ENCODE measurements around the gene CFAP77.

CFAP77 gene

DNA sequence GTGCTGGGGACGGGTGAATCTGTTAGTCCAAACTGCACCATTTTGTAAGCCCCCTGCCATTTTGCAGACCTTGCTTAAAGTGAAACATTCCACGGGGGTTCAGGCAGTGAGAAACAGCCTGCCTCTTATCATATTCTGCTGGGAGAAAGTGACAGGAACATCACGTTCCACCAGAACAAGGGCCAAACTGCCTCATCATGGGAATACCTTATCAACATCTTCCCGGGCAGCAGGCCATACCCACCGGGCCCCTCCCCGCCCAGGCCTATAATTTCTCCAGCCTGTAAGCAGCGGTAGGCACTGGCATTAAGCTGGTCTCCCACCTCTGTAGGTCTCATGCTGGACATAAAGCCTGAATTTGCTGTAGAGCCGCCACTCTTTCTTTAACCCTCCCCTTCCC lies 1.5 kb upstream of the CFAP77 start:
- Histone ChIP-seq H3K9ac (ENCODE audit: low read length) (no peak overlapping the region), H2BK15ac (replicated peaks; ENCODE audit: low read depth) (no peak overlapping the region), H3K36me3 (ENCODE audit: control insufficient read depth, insufficient read depth, low read length) (no peaks in the 10 kb centered on the region), H3K27me3 (ENCODE audit: insufficient read depth, low read length, poor library complexity) (no peaks in the 10 kb centered on the region), H3K4me3 (ENCODE audit: low read length) (no peak overlapping the region), H3K4me1 (ENCODE audit: control insufficient read depth, low read depth, low read length) (peaks cover 12% of the 10 kb centered on the region), H4K8ac (ENCODE audit: low read depth, low read length) (no peak overlapping the region), H4K5ac (ENCODE audit: low read length) (no peak overlapping the region), H3K23ac (ENCODE audit: low read length) (no peak overlapping the region), H2BK5ac (ENCODE audit: low read length) (no peak overlapping the region), H3K79me1 (ENCODE audit: low read length) (peaks cover 8% of the 10 kb centered on the region), H3K4ac (ENCODE audit: low read depth, low read length) (no peak overlapping the region), H2BK120ac (ENCODE audit: low read depth, low read length) (no peak overlapping the region), H3K27ac (ENCODE audit: low read depth, low read length) (no peak overlapping the region), H3K4me2 (ENCODE audit: low read length) (no peak overlapping the region), H3K56ac (ENCODE audit: low read length) (no peak overlapping the region), H2AK5ac (ENCODE audit: low read length) (no peak overlapping the region), H3K18ac (ENCODE audit: low read length) (no peak overlapping the region), H3K79me2 (ENCODE audit: control insufficient read depth, insufficient read depth, low read length) (peaks cover 15% of the 10 kb centered on the region)
- no CpG with 5 or more reads among the region's 8 CpGs for WGBS (ENCODE audit: extremely low coverage, insufficient coverage, low lambda C conversion rate)
- DNase-seq = no peak

DNA sequence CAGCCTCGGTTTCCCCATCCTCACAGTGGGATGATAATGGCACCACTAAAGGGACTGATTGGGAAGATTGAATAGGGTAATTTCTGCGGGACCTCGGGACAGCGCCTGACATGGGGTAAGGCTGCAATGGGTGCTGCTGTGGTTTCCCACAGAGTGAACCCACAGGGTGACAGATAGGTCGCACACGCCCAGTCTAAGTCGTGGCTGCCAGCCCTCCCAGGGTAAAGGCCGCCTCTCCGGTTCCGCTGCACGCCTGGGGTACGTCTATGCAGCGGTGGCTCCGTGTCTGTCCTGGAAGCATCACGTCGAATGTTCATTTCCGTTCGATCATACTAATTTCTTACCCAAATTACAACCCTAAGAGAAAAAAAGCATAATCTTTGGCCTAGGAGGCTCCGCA lies 631 bp downstream of the CFAP77 start:
- peaks cover 3% of the 10 kb centered on the region for H3K79me1 ChIP-seq (ENCODE audit: low read length)
- no peak overlapping the region for H4K8ac ChIP-seq (ENCODE audit: low read depth, low read length)
- H4K5ac ChIP-seq (ENCODE audit: low read length) = no peak overlapping the region
- no peak overlapping the region for H3K18ac ChIP-seq (ENCODE audit: low read length)
- H3K4me2 ChIP-seq (ENCODE audit: low read length) = peak overlapping the region; percentile 73
- peak overlapping the region; percentile 47 for H3K56ac ChIP-seq (ENCODE audit: low read length)
- H3K27me3 ChIP-seq (ENCODE audit: insufficient read depth, low read length, poor library complexity) = no peaks in the 10 kb centered on the region
- no peaks in the 10 kb centered on the region for H3K36me3 ChIP-seq (ENCODE audit: control insufficient read depth, insufficient read depth, low read length)
- DNase-seq = no peak
- H3K79me2 ChIP-seq (ENCODE audit: control insufficient read depth, insufficient read depth, low read length) = peaks cover 5% of the 10 kb centered on the region
- WGBS (ENCODE audit: extremely low coverage, insufficient coverage, low lambda C conversion rate) = no CpG with 5 or more reads among the region's 19 CpGs
- peak overlapping the region; percentile 20 for H3K9ac ChIP-seq (ENCODE audit: low read length)
- H2BK5ac ChIP-seq (ENCODE audit: low read length) = no peak overlapping the region
- peaks cover 10% of the 10 kb centered on the region for H3K4me1 ChIP-seq (ENCODE audit: control insufficient read depth, low read depth, low read length)
- no peak overlapping the region for H2BK15ac ChIP-seq (replicated peaks; ENCODE audit: low read depth)
- H3K4me3 ChIP-seq (ENCODE audit: low read length) = no peak overlapping the region
- no peak overlapping the region for H3K23ac ChIP-seq (ENCODE audit: low read length)
- no peak overlapping the region for H3K27ac ChIP-seq (ENCODE audit: low read depth, low read length)
- H2AK5ac ChIP-seq (ENCODE audit: low read length) = no peak overlapping the region
- H2BK120ac ChIP-seq (ENCODE audit: low read depth, low read length) = no peak overlapping the region
- H3K4ac ChIP-seq (ENCODE audit: low read depth, low read length) = no peak overlapping the region

DNA sequence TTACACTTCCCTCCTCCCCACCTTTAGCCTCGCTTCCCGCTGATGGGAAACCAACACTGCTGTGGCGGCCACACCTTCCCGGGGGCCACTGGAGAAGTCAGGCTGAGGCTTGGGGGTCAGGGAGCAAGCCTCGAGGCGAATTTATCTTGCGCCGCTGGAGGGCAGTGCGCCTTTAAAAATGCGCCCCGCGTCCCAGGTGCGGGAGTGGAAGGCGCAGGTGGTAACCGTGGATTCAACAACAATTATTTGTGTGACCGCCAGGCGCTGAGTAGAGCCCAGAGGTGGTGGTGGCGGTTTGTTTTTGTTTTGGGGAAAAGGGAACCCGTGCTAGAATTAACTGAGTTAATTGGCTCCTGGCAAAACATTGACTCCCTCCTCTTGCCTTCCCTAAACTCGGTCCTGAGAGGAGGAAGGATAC lies 1.1 kb downstream of the CFAP77 start:
- no peak overlapping the region for H3K9ac ChIP-seq (ENCODE audit: low read length)
- DNase-seq = peak; percentile 88
- H3K79me2 ChIP-seq (ENCODE audit: control insufficient read depth, insufficient read depth, low read length) = peaks cover under 1% of the 10 kb centered on the region
- no peaks in the 10 kb centered on the region for H3K36me3 ChIP-seq (ENCODE audit: control insufficient read depth, insufficient read depth, low read length)
- H4K8ac ChIP-seq (ENCODE audit: low read depth, low read length) = no peak overlapping the region
- no peak overlapping the region for H2BK15ac ChIP-seq (replicated peaks; ENCODE audit: low read depth)
- no peaks in the 10 kb centered on the region for H3K27me3 ChIP-seq (ENCODE audit: insufficient read depth, low read length, poor library complexity)
- no peak overlapping the region for H4K5ac ChIP-seq (ENCODE audit: low read length)
- H2BK5ac ChIP-seq (ENCODE audit: low read length) = no peak overlapping the region
- H3K56ac ChIP-seq (ENCODE audit: low read length) = no peak overlapping the region
- H3K4me2 ChIP-seq (ENCODE audit: low read length) = peak overlapping the region; percentile 73
- peaks cover 8% of the 10 kb centered on the region for H3K4me1 ChIP-seq (ENCODE audit: control insufficient read depth, low read depth, low read length)
- no peak overlapping the region for H3K18ac ChIP-seq (ENCODE audit: low read length)
- no peak overlapping the region for H3K4ac ChIP-seq (ENCODE audit: low read depth, low read length)
- H2AK5ac ChIP-seq (ENCODE audit: low read length) = no peak overlapping the region
- no CpG with 5 or more reads among the region's 20 CpGs for WGBS (ENCODE audit: extremely low coverage, insufficient coverage, low lambda C conversion rate)
- no peak overlapping the region for H3K23ac ChIP-seq (ENCODE audit: low read length)
- no peak overlapping the region for H2BK120ac ChIP-seq (ENCODE audit: low read depth, low read length)
- H3K27ac ChIP-seq (ENCODE audit: low read depth, low read length) = no peak overlapping the region
- no peaks in the 10 kb centered on the region for H3K79me1 ChIP-seq (ENCODE audit: low read length)
- H3K4me3 ChIP-seq (ENCODE audit: low read length) = no peak overlapping the region

DNA sequence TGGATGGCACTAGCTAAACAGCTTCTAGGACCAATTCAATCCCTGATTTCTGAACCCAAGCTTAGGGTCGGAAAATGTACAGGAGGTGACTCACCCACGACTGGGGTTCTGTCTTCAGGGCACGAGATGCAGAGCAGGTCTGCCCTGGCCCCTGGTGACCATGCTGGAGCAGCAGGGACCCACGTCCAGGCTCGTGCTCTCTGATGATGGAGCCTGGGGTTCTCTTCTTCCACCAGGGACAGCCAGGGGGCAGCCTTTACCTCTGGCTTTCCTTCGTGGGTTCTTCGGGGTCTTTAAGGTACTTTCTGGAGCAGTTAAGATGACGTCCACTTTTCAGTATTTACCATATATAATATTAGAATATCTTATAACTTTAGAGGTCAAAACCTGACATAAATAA lies 2.1 kb downstream of the CFAP77 start:
- no peak overlapping the region for H3K56ac ChIP-seq (ENCODE audit: low read length)
- DNase-seq = peak; percentile 69
- H3K4me2 ChIP-seq (ENCODE audit: low read length) = no peak overlapping the region
- H2BK5ac ChIP-seq (ENCODE audit: low read length) = no peak overlapping the region
- H2AK5ac ChIP-seq (ENCODE audit: low read length) = no peak overlapping the region
- no peak overlapping the region for H3K18ac ChIP-seq (ENCODE audit: low read length)
- no peak overlapping the region for H3K27ac ChIP-seq (ENCODE audit: low read depth, low read length)
- H3K27me3 ChIP-seq (ENCODE audit: insufficient read depth, low read length, poor library complexity) = no peaks in the 10 kb centered on the region
- no peak overlapping the region for H4K5ac ChIP-seq (ENCODE audit: low read length)
- no peak overlapping the region for H2BK120ac ChIP-seq (ENCODE audit: low read depth, low read length)
- H3K4ac ChIP-seq (ENCODE audit: low read depth, low read length) = no peak overlapping the region
- H3K36me3 ChIP-seq (ENCODE audit: control insufficient read depth, insufficient read depth, low read length) = no peaks in the 10 kb centered on the region
- H3K4me3 ChIP-seq (ENCODE audit: low read length) = no peak overlapping the region
- H3K79me2 ChIP-seq (ENCODE audit: control insufficient read depth, insufficient read depth, low read length) = no peaks in the 10 kb centered on the region
- H3K79me1 ChIP-seq (ENCODE audit: low read length) = no peaks in the 10 kb centered on the region
- no peak overlapping the region for H2BK15ac ChIP-seq (replicated peaks; ENCODE audit: low read depth)
- H4K8ac ChIP-seq (ENCODE audit: low read depth, low read length) = no peak overlapping the region
- H3K9ac ChIP-seq (ENCODE audit: low read length) = no peak overlapping the region
- no peak overlapping the region for H3K23ac ChIP-seq (ENCODE audit: low read length)
- WGBS (ENCODE audit: extremely low coverage, insufficient coverage, low lambda C conversion rate) = no CpG with 5 or more reads among the region's 8 CpGs
- peaks cover 5% of the 10 kb centered on the region for H3K4me1 ChIP-seq (ENCODE audit: control insufficient read depth, low read depth, low read length)

DNA sequence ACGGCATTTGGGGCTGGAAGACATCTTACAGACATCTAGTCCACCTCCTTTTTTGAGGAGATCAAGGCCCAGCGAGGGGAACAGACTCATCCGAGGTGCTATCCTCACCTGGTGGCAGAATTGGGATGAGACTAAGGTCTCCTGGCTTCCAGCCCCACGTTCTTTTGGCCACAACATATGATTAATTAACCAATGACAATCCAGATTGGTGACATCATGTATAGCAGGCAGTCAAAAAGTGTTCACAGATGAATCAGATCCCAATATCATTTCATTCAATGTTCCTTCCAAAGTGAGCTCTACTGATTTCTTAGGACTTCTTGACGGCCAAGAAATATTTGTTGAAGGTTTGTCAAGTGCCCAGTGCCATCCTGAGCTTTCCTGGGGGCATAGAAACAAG lies 3.9 kb downstream of the CFAP77 start:
- Histone ChIP-seq H3K27ac (ENCODE audit: low read depth, low read length) (no peak overlapping the region), H2BK15ac (replicated peaks; ENCODE audit: low read depth) (no peak overlapping the region), H3K9ac (ENCODE audit: low read length) (no peak overlapping the region), H2BK120ac (ENCODE audit: low read depth, low read length) (no peak overlapping the region), H3K36me3 (ENCODE audit: control insufficient read depth, insufficient read depth, low read length) (no peaks in the 10 kb centered on the region), H3K27me3 (ENCODE audit: insufficient read depth, low read length, poor library complexity) (no peaks in the 10 kb centered on the region), H3K4me1 (ENCODE audit: control insufficient read depth, low read depth, low read length) (no peaks in the 10 kb centered on the region), H2AK5ac (ENCODE audit: low read length) (no peak overlapping the region), H3K79me2 (ENCODE audit: control insufficient read depth, insufficient read depth, low read length) (no peaks in the 10 kb centered on the region), H2BK5ac (ENCODE audit: low read length) (no peak overlapping the region), H3K56ac (ENCODE audit: low read length) (no peak overlapping the region), H4K8ac (ENCODE audit: low read depth, low read length) (no peak overlapping the region), H4K5ac (ENCODE audit: low read length) (no peak overlapping the region), H3K4me3 (ENCODE audit: low read length) (no peak overlapping the region), H3K79me1 (ENCODE audit: low read length) (no peaks in the 10 kb centered on the region), H3K23ac (ENCODE audit: low read length) (no peak overlapping the region), H3K4ac (ENCODE audit: low read depth, low read length) (no peak overlapping the region), H3K4me2 (ENCODE audit: low read length) (no peak overlapping the region), H3K18ac (ENCODE audit: low read length) (no peak overlapping the region)
- DNase-seq = no peak
- no CpG with 5 or more reads among the region's 5 CpGs for WGBS (ENCODE audit: extremely low coverage, insufficient coverage, low lambda C conversion rate)

DNA sequence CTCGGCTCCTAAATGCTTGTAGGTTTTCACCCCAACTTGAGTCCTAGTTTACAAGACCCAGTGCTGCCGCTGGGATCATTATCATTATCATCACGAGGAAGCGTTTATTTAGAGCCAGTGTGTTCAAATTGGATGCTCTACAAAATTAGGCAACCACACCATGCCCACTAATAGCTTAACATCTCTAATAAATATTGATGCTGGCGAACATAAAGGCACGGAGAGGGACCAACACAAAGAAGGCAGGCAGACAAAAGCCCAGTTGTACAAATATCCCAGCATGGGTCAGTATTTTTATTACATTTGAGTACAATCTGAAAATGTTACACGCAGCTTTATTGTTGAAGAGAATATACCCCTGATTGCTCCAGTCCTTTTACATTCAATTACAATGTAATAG lies 4.7 kb downstream of the CFAP77 start:
- Histone ChIP-seq H4K8ac (ENCODE audit: low read depth, low read length) (no peak overlapping the region), H3K27me3 (ENCODE audit: insufficient read depth, low read length, poor library complexity) (no peaks in the 10 kb centered on the region)

More for the DNA sequence above, 4.7 kb downstream of the CFAP77 start:
- no peak overlapping the region for H3K4me3 ChIP-seq (ENCODE audit: low read length)
- H3K18ac ChIP-seq (ENCODE audit: low read length) = no peak overlapping the region
- H2BK5ac ChIP-seq (ENCODE audit: low read length) = no peak overlapping the region
- no peaks in the 10 kb centered on the region for H3K79me2 ChIP-seq (ENCODE audit: control insufficient read depth, insufficient read depth, low read length)
- H3K56ac ChIP-seq (ENCODE audit: low read length) = no peak overlapping the region
- no peak overlapping the region for H3K4ac ChIP-seq (ENCODE audit: low read depth, low read length)
- DNase-seq = no peak
- H3K9ac ChIP-seq (ENCODE audit: low read length) = no peak overlapping the region
- no peak overlapping the region for H2BK120ac ChIP-seq (ENCODE audit: low read depth, low read length)
- no peaks in the 10 kb centered on the region for H3K79me1 ChIP-seq (ENCODE audit: low read length)
- no peak overlapping the region for H3K27ac ChIP-seq (ENCODE audit: low read depth, low read length)
- no peak overlapping the region for H3K4me2 ChIP-seq (ENCODE audit: low read length)
- no peaks in the 10 kb centered on the region for H3K4me1 ChIP-seq (ENCODE audit: control insufficient read depth, low read depth, low read length)
- no peak overlapping the region for H4K5ac ChIP-seq (ENCODE audit: low read length)
- no peak overlapping the region for H2AK5ac ChIP-seq (ENCODE audit: low read length)
- H3K36me3 ChIP-seq (ENCODE audit: control insufficient read depth, insufficient read depth, low read length) = no peaks in the 10 kb centered on the region
- no CpG with 5 or more reads among the region's 7 CpGs for WGBS (ENCODE audit: extremely low coverage, insufficient coverage, low lambda C conversion rate)
- H2BK15ac ChIP-seq (replicated peaks; ENCODE audit: low read depth) = no peak overlapping the region
- no peak overlapping the region for H3K23ac ChIP-seq (ENCODE audit: low read length)
